Measurements from ENCODE around the gene PYROXD2.
A peak's percentile ranks its signal among the peaks of the same experiment; 100 is the strongest.
"Not testable (repeated sequence)": the region's sequence is repeated elsewhere in the genome, so short reads cannot be mapped to it uniquely, and the experiment has no call there.

PYROXD2 gene

GRCh38 chr10:98364432-98365102 lies 50.4 kb downstream of the PYROXD2 start:
- no peak for DNase-seq

GRCh38 chr10:98363220-98363619 lies 51.8 kb downstream of the PYROXD2 start:
- no peak for DNase-seq

- no peak for DNase-seq
Observed at GRCh38 chr10:98361131-98362025, 53.6 kb downstream of the PYROXD2 start.

GRCh38 chr10:98357194-98357822 lies 57.7 kb downstream of the PYROXD2 start:
- no peak for DNase-seq

GRCh38 chr10:98354491-98354890 lies 60.5 kb downstream of the PYROXD2 start:
- DNase-seq = no peak

- DNase-seq = no peak
Observed at GRCh38 chr10:98353170-98353569, 61.8 kb downstream of the PYROXD2 start.

- no peak for DNase-seq
Observed at GRCh38 chr10:98351831-98352402, 63.1 kb downstream of the PYROXD2 start.

- DNase-seq = no peak
Observed at GRCh38 chr10:98349508-98349922, 65.5 kb downstream of the PYROXD2 start.

- DNase-seq = no peak
Observed at GRCh38 chr10:98346847-98347246, 68.1 kb downstream of the PYROXD2 start.

GRCh38 chr10:98344589-98345038 lies 70.4 kb downstream of the PYROXD2 start:
- no peak for DNase-seq

- not testable (repeated sequence) for DNase-seq
Observed at GRCh38 chr10:98341701-98342100, 73.3 kb downstream of the PYROXD2 start.

- DNase-seq = no peak
Observed at GRCh38 chr10:98340940-98341310, 74.1 kb downstream of the PYROXD2 start.

GRCh38 chr10:98340261-98340939 lies 74.6 kb downstream of the PYROXD2 start:
- DNase-seq = no peak

GRCh38 chr10:98339799-98340198 lies 75.2 kb downstream of the PYROXD2 start:
- peak; percentile 8 for DNase-seq

- no peak for DNase-seq
Observed at GRCh38 chr10:98338896-98339295, 76.1 kb downstream of the PYROXD2 start.

GRCh38 chr10:98338318-98338717 lies 76.7 kb downstream of the PYROXD2 start:
- DNase-seq = no peak

GRCh38 chr10:98337484-98337883 lies 77.5 kb downstream of the PYROXD2 start:
- DNase-seq = no peak
